ENCODE data around the gene MAPKBP1.

MAPKBP1 gene

GRCh38 chr15:41850482-41851166, 76.3 kb downstream of the MAPKBP1 start:
- no peak for DNase-seq (ENCODE audit: low spot score)

GRCh38 chr15:41851167-41851523, 76.9 kb downstream of the MAPKBP1 start:
- no peak for DNase-seq (ENCODE audit: low spot score)

- no peak for DNase-seq (ENCODE audit: low spot score)
These were observed 77.6 kb downstream of the MAPKBP1 start for GRCh38 chr15:41851755-41852370.

GRCh38 chr15:41852736-41853590, 78.7 kb downstream of the MAPKBP1 start:
- no peak for DNase-seq (ENCODE audit: low spot score)

- no peak for DNase-seq (ENCODE audit: low spot score)
These were observed 79.5 kb downstream of the MAPKBP1 start for GRCh38 chr15:41853831-41854230.

- DNase-seq (ENCODE audit: low spot score), result no peak
These were observed 80.2 kb downstream of the MAPKBP1 start for GRCh38 chr15:41854443-41854842.

GRCh38 chr15:41855261-41855961, 81.1 kb downstream of the MAPKBP1 start:
- no peak for DNase-seq (ENCODE audit: low spot score)

GRCh38 chr15:41856262-41856661, 82.0 kb downstream of the MAPKBP1 start:
- no peak for DNase-seq (ENCODE audit: low spot score)

- DNase-seq (ENCODE audit: low spot score), result no peak
These were observed 82.4 kb downstream of the MAPKBP1 start for GRCh38 chr15:41856716-41857115.

GRCh38 chr15:41857316-41857715, 83.0 kb downstream of the MAPKBP1 start:
- DNase-seq (ENCODE audit: low spot score), result no peak

- DNase-seq (ENCODE audit: low spot score), result no peak
These were observed 84.5 kb downstream of the MAPKBP1 start for GRCh38 chr15:41858756-41859155.

GRCh38 chr15:41860049-41860828, 86.0 kb downstream of the MAPKBP1 start:
- DNase-seq (ENCODE audit: low spot score), result no peak

GRCh38 chr15:41861736-41862356, 87.6 kb downstream of the MAPKBP1 start:
- DNase-seq (ENCODE audit: low spot score), result no peak

- DNase-seq (ENCODE audit: low spot score), result peak; percentile 75
These were observed 88.3 kb downstream of the MAPKBP1 start for GRCh38 chr15:41862515-41863116.

GRCh38 chr15:41865490-41866055, 91.3 kb downstream of the MAPKBP1 start:
- DNase-seq (ENCODE audit: low spot score), result no peak

- no peak for DNase-seq (ENCODE audit: low spot score)
These were observed 92.0 kb downstream of the MAPKBP1 start for GRCh38 chr15:41866263-41866703.

- no peak for DNase-seq (ENCODE audit: low spot score)
These were observed 92.7 kb downstream of the MAPKBP1 start for GRCh38 chr15:41866872-41867579.

GRCh38 chr15:41868321-41868720, 94.0 kb downstream of the MAPKBP1 start:
- DNase-seq (ENCODE audit: low spot score), result no peak

Data from iPS-NIHi11 (cell line).